Uterus (tissue), 4 donors: ENCODE data around the gene FAM184B. TPM values are rescaled to one million over a fixed set of nuclear protein-coding genes. Genes with fewer than 3 reads are reported as not detected.

Experiments
- DNase-seq, 2 donors: peaks; one replicate each; pipeline ENCODE4 v3.0.0-alpha.2; 2019 to 2020
- H3K27ac ChIP-seq, 2 donors: fragments of 200-600 bp; sonication (generic); 1 replicate in 1 of 2; 2 replicates in 1 of 2; pipeline ENCODE4 v1.5.1; 2016 to 2018
- H3K27me3 ChIP-seq, 2 donors: fragments of 200-600 bp; sonication (generic); one replicate each; pipeline ENCODE4 v1.5.1; 2018 to 2019; ENCODE audit warnings: control low read depth in 1 of 2
- H3K36me3 ChIP-seq, 2 donors: fragments of 200-600 bp; sonication (generic); one replicate each; pipeline ENCODE4 v1.5.1; 2019; ENCODE audit warnings: control low read depth in 1 of 2
- H3K4me1 ChIP-seq, 2 donors: fragments of 200-600 bp; sonication (generic); one replicate each; pipeline ENCODE4 v1.5.1; 2018 to 2019; ENCODE audit warnings: control low read depth in 1 of 2
- H3K4me3 ChIP-seq, 2 donors: fragments of 200-600 bp; sonication (generic); 1 replicate in 1 of 2; 2 replicates in 1 of 2; pipeline ENCODE4 v1.5.1; 2018 to 2019; ENCODE audit warnings: mild to moderate bottlenecking in 1 of 2
- H3K9me3 ChIP-seq, 2 donors: fragments of 200-600 bp; sonication (generic); one replicate each; pipeline ENCODE4 v1.5.1; 2019; ENCODE audit warnings: control low read depth in 1 of 2
- POLR2A ChIP-seq, 2 donors: fragments of 450-650 bp; IDR thresholded peaks; one replicate each; pipeline ENCODE4 v1.6.1; 2016; ENCODE audit warnings: antibody characterized with exemption in 2 of 2, mild to moderate bottlenecking in 1 of 2, moderate library complexity in 1 of 2
- intact Hi-C: fragments of 100-400 bp; cut with DNase I; formaldehyde crosslinking; loops from one replicate; pipeline ENCODE4 v1.15.1; 2023; ENCODE audit warnings: low total_unique reads
- total RNA-seq, 4 donors: library from RNA; depleted of rRNA in 3 of 4; stranded (reverse); fragments of >200 nt in 3 of 4; gene quantifications; one replicate each; pipeline versions ENCODE4 v1.1.0 to v1.2.4, GENCODE V29; 2014 to 2023
- TF ChIP-seq, protein P1 (sequence below), 4 experiments: fragments of 200-600 bp in 2 of 4; fragments of 450-650 bp in 2 of 4; sonication (generic) in 2 of 4; IDR thresholded peaks; one replicate each; pipeline ENCODE4 v1.5.1; 2016 to 2019; ENCODE audit warnings: antibody characterized with exemption in 4 of 4, mild to moderate bottlenecking in 2 of 4, moderate library complexity in 1 of 4
- donor health status: DM: yes; HTN: yes; CAD: no.

FAM184B gene
- total RNA-seq, 4 donors from 2014 or later = 0.07 TPM; not detected in 3

DNA sequence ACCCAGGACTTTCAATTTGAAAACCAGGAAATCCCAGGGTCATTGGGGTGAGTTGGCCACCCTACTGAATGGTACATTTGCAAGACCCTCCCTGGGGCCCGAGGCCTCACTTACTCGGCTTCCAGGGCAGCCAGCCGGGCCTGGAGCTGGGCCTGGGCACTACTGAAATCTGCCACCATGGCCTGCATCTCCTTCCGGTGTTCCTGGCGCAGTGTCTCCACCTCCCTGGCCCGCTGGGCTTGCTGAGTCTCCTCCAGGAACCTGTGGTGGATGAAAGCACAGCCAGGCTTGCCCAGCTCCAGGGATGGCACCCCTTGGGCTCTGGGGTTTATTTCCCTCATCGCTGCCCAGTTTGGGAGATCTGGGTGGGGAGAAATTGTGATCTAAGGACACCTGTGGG lies 142.3 kb downstream of the FAM184B start:
- DNase-seq = no peak
- intact Hi-C loops = loop anchor here (10.0 kb wide), 1 partner anchor 84 kb away; no protein-coding TSS in a partner anchor

DNA sequence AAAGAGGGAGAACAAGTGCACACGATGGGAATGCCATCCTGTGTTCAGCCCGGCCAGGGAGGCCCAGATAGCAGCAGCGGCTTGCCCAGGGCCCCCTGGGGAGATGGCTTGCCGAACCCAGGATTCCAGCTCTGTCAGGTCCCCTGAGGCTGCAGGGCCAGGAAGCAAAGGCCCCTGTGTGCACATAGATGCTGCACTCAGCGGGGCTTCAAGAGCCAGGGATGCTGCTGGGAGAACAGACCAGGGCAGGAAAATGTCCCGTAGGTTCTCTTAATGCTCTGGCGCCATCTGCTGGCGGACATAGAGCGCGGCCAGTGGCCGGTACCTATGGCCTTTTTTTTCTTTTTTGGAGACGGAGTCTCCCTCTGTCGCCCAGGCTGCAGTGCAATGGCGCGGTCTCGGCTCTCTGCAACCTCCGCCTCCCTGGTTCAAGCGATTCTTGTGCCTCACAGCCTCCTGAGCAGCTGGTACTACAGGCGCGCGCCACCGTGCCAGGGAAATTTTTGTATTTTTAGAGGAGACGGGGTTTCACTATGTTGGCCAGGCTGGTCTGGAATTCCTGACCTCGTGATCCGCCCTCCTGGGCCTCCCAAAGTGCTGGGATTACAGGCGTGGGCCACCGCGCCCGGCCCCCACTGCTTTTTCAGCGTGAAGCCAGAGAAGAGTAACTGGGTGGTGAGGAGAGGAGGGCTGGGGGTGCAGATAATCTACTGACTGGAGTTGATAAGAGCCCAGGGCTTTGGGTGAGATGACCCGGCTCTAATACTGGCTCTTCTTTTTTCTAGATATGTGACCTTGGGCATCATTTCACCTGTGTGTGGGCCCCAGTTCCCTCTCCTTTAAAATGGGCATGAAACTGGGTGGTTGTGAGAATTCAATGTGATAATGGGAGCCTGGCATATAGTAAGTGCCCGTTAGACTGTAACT lies 144.5 kb downstream of the FAM184B start:
- no peaks in the 10 kb centered on the region for H3K36me3 ChIP-seq
- peak; percentile 66 to 67 for DNase-seq
- no peaks in the 10 kb centered on the region for H3K9me3 ChIP-seq
- H3K4me3 ChIP-seq = no peak overlapping the region
- H3K4me1 ChIP-seq = no peaks in the 10 kb centered on the region
- H3K27ac ChIP-seq = no peak overlapping the region
- H3K27me3 ChIP-seq = no peaks in the 10 kb centered on the region
- intact Hi-C loops = loop anchor here (10.0 kb wide), 1 partner anchor 82 kb away; no protein-coding TSS in a partner anchor
- TF ChIP-seq, protein P1, sequence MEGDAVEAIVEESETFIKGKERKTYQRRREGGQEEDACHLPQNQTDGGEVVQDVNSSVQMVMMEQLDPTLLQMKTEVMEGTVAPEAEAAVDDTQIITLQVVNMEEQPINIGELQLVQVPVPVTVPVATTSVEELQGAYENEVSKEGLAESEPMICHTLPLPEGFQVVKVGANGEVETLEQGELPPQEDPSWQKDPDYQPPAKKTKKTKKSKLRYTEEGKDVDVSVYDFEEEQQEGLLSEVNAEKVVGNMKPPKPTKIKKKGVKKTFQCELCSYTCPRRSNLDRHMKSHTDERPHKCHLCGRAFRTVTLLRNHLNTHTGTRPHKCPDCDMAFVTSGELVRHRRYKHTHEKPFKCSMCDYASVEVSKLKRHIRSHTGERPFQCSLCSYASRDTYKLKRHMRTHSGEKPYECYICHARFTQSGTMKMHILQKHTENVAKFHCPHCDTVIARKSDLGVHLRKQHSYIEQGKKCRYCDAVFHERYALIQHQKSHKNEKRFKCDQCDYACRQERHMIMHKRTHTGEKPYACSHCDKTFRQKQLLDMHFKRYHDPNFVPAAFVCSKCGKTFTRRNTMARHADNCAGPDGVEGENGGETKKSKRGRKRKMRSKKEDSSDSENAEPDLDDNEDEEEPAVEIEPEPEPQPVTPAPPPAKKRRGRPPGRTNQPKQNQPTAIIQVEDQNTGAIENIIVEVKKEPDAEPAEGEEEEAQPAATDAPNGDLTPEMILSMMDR (IDR thresholded peaks at IDR 0.05) = peak; percentile 74 to 86 (median 78)
- TF ChIP-seq POLR2A (IDR thresholded peaks at IDR 0.05) = no peak

More for the DNA sequence above, 142.3 kb downstream of the FAM184B start:
- Histone ChIP-seq H3K36me3 (no peaks in the 10 kb centered on the region), H3K27me3 (no peaks in the 10 kb centered on the region), H3K4me1 (no peaks in the 10 kb centered on the region), H3K4me3 (no peak overlapping the region), H3K9me3 (no peaks in the 10 kb centered on the region), H3K27ac (no peak overlapping the region)
- TF ChIP-seq, protein P1 (IDR thresholded peaks at IDR 0.05) = no peak
- no peak for TF ChIP-seq POLR2A (IDR thresholded peaks at IDR 0.05)

DNA sequence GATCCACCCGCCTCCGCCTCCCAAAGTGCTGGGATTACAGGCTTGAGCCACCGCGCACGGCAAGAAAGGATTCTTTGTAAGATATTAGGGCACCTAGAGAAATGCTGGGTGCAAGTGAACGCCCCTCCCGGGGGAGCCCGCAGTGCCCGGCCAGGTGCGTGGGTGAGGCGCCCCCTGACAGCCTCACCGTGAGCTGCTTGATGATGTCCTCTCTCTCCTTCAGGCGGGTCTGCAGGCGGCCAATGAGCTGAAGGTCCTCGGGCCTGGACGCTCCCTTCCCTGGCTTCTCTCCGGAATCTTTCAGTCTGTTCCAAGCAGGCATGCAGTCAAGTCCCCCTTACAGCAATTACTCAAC lies 145.1 kb downstream of the FAM184B start:
- no peak for DNase-seq
- intact Hi-C loops = loop anchor here (10.0 kb wide), 1 partner anchor 82 kb away; no protein-coding TSS in a partner anchor
- TF ChIP-seq POLR2A (IDR thresholded peaks at IDR 0.05) = no peak
- TF ChIP-seq, protein P1 (IDR thresholded peaks at IDR 0.05) = no peak
- no peak overlapping the region for H3K4me3 ChIP-seq
- no peaks in the 10 kb centered on the region for H3K27me3 ChIP-seq
- H3K36me3 ChIP-seq = no peaks in the 10 kb centered on the region
- H3K4me1 ChIP-seq = no peaks in the 10 kb centered on the region
- no peaks in the 10 kb centered on the region for H3K9me3 ChIP-seq
- H3K27ac ChIP-seq = no peak overlapping the region

DNA sequence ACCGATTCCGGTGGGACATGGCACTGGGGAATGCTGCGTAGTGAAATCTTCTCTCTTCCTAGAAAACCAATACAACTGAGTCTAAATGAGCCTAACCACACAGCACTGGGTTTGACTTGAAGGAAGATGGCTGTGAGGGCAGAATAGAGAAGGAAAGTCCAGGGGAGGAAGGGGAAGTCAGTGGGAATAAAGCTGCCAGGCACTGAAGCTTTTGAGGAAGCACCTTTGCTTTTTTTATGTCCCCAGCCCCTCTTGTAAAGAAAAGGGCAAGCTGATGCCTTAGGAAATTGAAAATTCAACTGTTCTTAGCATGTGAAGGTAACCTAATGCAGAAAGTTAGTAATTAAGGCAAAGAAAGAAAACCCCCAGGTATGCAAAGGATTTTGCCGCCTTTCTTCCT lies 146.4 kb downstream of the FAM184B start:
- H3K36me3 ChIP-seq = no peaks in the 10 kb centered on the region
- intact Hi-C loops = loop anchor here (10.0 kb wide), 1 partner anchor 80 kb away; no protein-coding TSS in a partner anchor
- H3K27me3 ChIP-seq = no peaks in the 10 kb centered on the region
- no peak for DNase-seq
- TF ChIP-seq POLR2A (IDR thresholded peaks at IDR 0.05) = no peak
- TF ChIP-seq, protein P1 (IDR thresholded peaks at IDR 0.05) = no peak
- H3K4me3 ChIP-seq = no peak overlapping the region
- no peaks in the 10 kb centered on the region for H3K9me3 ChIP-seq
- no peak overlapping the region for H3K27ac ChIP-seq
- no peaks in the 10 kb centered on the region for H3K4me1 ChIP-seq

DNA sequence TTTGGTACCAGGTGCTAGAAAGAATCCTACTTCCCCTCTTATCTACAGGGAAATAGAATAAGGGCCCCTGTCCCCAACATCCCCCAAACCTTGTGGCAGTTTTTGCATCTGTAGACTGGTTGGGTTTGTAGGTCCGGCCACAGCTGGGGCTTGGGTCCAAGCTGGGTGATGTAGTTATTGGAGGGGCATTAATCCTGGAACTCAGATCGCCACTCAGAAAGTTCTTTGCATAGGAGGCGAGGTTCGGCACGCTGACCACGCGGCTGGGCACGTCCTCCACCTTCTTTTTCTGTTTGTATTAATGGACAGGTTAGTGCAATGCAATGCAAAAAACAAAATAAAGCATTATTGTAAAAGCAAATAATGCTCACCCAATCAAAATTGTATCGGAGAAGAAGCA lies 147.8 kb downstream of the FAM184B start:
- intact Hi-C loops = loop anchor here (10.0 kb wide), 1 partner anchor 79 kb away; no protein-coding TSS in a partner anchor
- H3K4me1 ChIP-seq = no peaks in the 10 kb centered on the region
- no peak for DNase-seq
- H3K27me3 ChIP-seq = no peaks in the 10 kb centered on the region
- no peak overlapping the region for H3K27ac ChIP-seq
- H3K9me3 ChIP-seq = no peaks in the 10 kb centered on the region
- TF ChIP-seq, protein P1 (IDR thresholded peaks at IDR 0.05) = no peak
- H3K36me3 ChIP-seq = no peaks in the 10 kb centered on the region
- no peak overlapping the region for H3K4me3 ChIP-seq
